ENCODE measurements around the gene PMAIP1. TPM values are rescaled to one million over a fixed set of nuclear protein-coding genes. Genes with fewer than 3 reads are reported as not detected.

PMAIP1 gene
- total and polyA plus RNA-seq, 2 of the 8 experiments (the other 6 are each of a cell fraction or from before 2014, with no cell fraction given): 51.7 to 84.1 TPM

DNA sequence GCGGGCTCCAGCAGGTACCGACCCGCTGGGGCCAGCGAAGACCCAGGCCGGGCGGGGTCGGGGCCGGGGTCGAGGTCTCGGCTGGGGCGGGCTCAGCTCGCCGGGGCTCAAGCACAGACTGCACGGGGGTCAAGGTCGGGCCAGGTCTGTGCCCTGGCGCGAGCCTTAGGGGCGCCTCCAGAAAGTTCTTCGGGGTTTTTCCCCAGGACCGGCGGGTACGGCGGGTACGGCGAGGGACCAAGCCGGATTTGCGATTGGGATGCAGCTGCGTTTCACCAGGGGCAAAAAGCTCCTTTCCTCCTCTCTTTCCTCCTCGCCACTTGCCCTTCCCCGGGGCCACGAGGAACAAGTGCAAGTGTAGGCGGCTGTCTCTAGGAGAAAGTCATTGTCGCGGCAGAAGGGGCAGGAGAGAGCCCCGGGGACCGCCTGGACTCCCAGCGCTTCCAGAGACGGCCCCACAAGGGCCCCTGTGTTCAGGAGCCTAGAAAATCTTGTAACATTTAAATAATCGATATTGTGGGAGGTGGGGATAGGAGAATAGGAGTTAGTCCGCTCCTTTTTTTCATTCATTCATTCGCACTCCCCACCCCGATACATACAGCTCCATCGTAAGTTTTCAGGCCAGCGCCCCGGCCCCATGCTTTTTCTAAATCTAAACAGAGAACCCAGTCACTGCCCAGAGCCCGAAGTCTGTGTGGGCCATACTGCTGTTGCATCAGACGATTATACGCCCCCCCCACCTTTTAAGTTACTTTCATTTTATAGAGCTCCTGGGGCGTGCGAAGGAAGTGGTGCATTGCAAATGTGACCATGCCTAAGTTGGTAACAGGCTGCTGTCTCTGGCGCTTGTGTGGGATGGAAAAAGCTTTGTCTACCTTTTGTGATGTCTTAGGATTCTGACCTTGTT lies 679 bp downstream of the PMAIP1 start (continued):
- TF ChIP-seq, protein P1, sequence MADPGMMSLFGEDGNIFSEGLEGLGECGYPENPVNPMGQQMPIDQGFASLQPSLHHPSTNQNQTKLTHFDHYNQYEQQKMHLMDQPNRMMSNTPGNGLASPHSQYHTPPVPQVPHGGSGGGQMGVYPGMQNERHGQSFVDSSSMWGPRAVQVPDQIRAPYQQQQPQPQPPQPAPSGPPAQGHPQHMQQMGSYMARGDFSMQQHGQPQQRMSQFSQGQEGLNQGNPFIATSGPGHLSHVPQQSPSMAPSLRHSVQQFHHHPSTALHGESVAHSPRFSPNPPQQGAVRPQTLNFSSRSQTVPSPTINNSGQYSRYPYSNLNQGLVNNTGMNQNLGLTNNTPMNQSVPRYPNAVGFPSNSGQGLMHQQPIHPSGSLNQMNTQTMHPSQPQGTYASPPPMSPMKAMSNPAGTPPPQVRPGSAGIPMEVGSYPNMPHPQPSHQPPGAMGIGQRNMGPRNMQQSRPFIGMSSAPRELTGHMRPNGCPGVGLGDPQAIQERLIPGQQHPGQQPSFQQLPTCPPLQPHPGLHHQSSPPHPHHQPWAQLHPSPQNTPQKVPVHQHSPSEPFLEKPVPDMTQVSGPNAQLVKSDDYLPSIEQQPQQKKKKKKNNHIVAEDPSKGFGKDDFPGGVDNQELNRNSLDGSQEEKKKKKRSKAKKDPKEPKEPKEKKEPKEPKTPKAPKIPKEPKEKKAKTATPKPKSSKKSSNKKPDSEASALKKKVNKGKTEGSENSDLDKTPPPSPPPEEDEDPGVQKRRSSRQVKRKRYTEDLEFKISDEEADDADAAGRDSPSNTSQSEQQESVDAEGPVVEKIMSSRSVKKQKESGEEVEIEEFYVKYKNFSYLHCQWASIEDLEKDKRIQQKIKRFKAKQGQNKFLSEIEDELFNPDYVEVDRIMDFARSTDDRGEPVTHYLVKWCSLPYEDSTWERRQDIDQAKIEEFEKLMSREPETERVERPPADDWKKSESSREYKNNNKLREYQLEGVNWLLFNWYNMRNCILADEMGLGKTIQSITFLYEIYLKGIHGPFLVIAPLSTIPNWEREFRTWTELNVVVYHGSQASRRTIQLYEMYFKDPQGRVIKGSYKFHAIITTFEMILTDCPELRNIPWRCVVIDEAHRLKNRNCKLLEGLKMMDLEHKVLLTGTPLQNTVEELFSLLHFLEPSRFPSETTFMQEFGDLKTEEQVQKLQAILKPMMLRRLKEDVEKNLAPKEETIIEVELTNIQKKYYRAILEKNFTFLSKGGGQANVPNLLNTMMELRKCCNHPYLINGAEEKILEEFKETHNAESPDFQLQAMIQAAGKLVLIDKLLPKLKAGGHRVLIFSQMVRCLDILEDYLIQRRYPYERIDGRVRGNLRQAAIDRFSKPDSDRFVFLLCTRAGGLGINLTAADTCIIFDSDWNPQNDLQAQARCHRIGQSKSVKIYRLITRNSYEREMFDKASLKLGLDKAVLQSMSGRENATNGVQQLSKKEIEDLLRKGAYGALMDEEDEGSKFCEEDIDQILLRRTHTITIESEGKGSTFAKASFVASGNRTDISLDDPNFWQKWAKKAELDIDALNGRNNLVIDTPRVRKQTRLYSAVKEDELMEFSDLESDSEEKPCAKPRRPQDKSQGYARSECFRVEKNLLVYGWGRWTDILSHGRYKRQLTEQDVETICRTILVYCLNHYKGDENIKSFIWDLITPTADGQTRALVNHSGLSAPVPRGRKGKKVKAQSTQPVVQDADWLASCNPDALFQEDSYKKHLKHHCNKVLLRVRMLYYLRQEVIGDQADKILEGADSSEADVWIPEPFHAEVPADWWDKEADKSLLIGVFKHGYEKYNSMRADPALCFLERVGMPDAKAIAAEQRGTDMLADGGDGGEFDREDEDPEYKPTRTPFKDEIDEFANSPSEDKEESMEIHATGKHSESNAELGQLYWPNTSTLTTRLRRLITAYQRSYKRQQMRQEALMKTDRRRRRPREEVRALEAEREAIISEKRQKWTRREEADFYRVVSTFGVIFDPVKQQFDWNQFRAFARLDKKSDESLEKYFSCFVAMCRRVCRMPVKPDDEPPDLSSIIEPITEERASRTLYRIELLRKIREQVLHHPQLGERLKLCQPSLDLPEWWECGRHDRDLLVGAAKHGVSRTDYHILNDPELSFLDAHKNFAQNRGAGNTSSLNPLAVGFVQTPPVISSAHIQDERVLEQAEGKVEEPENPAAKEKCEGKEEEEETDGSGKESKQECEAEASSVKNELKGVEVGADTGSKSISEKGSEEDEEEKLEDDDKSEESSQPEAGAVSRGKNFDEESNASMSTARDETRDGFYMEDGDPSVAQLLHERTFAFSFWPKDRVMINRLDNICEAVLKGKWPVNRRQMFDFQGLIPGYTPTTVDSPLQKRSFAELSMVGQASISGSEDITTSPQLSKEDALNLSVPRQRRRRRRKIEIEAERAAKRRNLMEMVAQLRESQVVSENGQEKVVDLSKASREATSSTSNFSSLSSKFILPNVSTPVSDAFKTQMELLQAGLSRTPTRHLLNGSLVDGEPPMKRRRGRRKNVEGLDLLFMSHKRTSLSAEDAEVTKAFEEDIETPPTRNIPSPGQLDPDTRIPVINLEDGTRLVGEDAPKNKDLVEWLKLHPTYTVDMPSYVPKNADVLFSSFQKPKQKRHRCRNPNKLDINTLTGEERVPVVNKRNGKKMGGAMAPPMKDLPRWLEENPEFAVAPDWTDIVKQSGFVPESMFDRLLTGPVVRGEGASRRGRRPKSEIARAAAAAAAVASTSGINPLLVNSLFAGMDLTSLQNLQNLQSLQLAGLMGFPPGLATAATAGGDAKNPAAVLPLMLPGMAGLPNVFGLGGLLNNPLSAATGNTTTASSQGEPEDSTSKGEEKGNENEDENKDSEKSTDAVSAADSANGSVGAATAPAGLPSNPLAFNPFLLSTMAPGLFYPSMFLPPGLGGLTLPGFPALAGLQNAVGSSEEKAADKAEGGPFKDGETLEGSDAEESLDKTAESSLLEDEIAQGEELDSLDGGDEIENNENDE (IDR thresholded peaks at IDR 0.05; ENCODE audit: insufficient replicate concordance, low read length): peak; percentile 24
- TF ChIP-seq KDM5A (IDR thresholded peaks at IDR 0.05; ENCODE audit: low read length): 0 out of 2 replicates have a peak, but pooled peaks have one; percentile 2
- TF ChIP-seq, protein P2, sequence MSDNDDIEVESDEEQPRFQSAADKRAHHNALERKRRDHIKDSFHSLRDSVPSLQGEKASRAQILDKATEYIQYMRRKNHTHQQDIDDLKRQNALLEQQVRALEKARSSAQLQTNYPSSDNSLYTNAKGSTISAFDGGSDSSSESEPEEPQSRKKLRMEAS (IDR thresholded peaks at IDR 0.05): 0 out of 2 replicates have a peak, but pooled peaks have one; percentile 31
- 0 out of 2 replicates have a peak, but pooled peaks have one; percentile 2 for TF ChIP-seq CHD2 (IDR thresholded peaks at IDR 0.05; ENCODE audit: low read length)
- peak; percentile 23; the same call in 1 of the 2 replicates for TF ChIP-seq SRF (IDR thresholded peaks at IDR 0.05; ENCODE audit: low read depth, low read length)
- peak; percentile 74 to 90 for TF ChIP-seq POLR2A (IDR thresholded peaks at IDR 0.05; ENCODE audit: control extremely low read depth in 1 of 2, low read depth in 2 of 2, low read length in 2 of 2)
- TF ChIP-seq JUND (IDR thresholded peaks at IDR 0.05; ENCODE audit: low read length): 0 out of 2 replicates have a peak, but pooled peaks have one; percentile 16
- peak; percentile 83 for TF ChIP-seq TBP (IDR thresholded peaks at IDR 0.05; ENCODE audit: low read depth, low read length)
- TF ChIP-seq NRF1 (IDR thresholded peaks at IDR 0.05; ENCODE audit: low read depth, low read length): no peak
- TF ChIP-seq ASH2L (IDR thresholded peaks at IDR 0.05; ENCODE audit: low read length): peak; percentile 32
